Vagina (tissue), 2 donors: ENCODE measurements around the gene PRDM10. TPM values are rescaled to one million over a fixed set of nuclear protein-coding genes. Genes with fewer than 3 reads are reported as not detected.

Experiments used
- DNase-seq, 2 donors: peaks; one replicate each; pipeline ENCODE4 v3.0.0-alpha.2; 2017; ENCODE audit errors: extremely low spot score in 2 of 2
- H3K27ac ChIP-seq: fragments of 200-600 bp; sonication (generic); one replicate; pipeline ENCODE4 v1.5.1; 2019
- H3K27me3 ChIP-seq: fragments of 200-600 bp; sonication (generic); one replicate; pipeline ENCODE4 v1.5.1; 2019
- H3K36me3 ChIP-seq, 2 donors: fragments of 200-600 bp; sonication (generic); one replicate each; pipeline ENCODE4 v1.5.1; 2017 to 2019
- H3K4me1 ChIP-seq: fragments of 200-600 bp; sonication (generic); one replicate; pipeline ENCODE4 v1.5.1; 2019
- H3K4me3 ChIP-seq, 2 donors: fragments of 200-600 bp; sonication (generic); 1 replicate in 1 of 2; 2 replicates in 1 of 2; pipeline ENCODE4 v1.5.1; 2016 to 2019
- H3K9me3 ChIP-seq: fragments of 200-600 bp; sonication (generic); one replicate; pipeline ENCODE4 v1.5.1; 2019
- POLR2A ChIP-seq, 2 donors: fragments of 450-650 bp; IDR thresholded peaks; one replicate each; pipeline ENCODE4 v1.6.1; 2017; ENCODE audit warnings: antibody characterized with exemption in 2 of 2, mild to moderate bottlenecking in 2 of 2, moderate library complexity in 2 of 2
- POLR2AphosphoS5 ChIP-seq, 2 donors: sonication (generic); formaldehyde crosslinking; IDR thresholded peaks; one replicate each; pipeline ENCODE4 v1.9.0; 2017; ENCODE audit warnings: antibody characterized with exemption in 2 of 2, mild to moderate bottlenecking in 2 of 2, low read depth in 1 of 2; ENCODE audit not compliant: insufficient read depth in 1 of 2
- intact Hi-C: fragments of 100-400 bp; cut with DNase I; formaldehyde crosslinking; loops from one replicate; pipeline ENCODE4 v1.15.1; 2023
- total RNA-seq: library from RNA; depleted of rRNA; stranded (reverse); fragments of >200 nt; gene quantifications from one replicate; pipeline ENCODE4 v1.2.3, GENCODE V29; 2016
- TF ChIP-seq, protein P1 (sequence below), 3 experiments: fragments of 450-650 bp in 2 of 3; fragments of 200-600 bp in 1 of 3; sonication (generic) in 1 of 3; IDR thresholded peaks; one replicate each; pipeline ENCODE4 v1.5.1; 2017 to 2019; ENCODE audit warnings: antibody characterized with exemption in 3 of 3, mild to moderate bottlenecking in 2 of 3, moderate library complexity in 2 of 3

PRDM10 gene
- total RNA-seq, 1 donor from 2014 or later, result 11.3 TPM

DNA sequence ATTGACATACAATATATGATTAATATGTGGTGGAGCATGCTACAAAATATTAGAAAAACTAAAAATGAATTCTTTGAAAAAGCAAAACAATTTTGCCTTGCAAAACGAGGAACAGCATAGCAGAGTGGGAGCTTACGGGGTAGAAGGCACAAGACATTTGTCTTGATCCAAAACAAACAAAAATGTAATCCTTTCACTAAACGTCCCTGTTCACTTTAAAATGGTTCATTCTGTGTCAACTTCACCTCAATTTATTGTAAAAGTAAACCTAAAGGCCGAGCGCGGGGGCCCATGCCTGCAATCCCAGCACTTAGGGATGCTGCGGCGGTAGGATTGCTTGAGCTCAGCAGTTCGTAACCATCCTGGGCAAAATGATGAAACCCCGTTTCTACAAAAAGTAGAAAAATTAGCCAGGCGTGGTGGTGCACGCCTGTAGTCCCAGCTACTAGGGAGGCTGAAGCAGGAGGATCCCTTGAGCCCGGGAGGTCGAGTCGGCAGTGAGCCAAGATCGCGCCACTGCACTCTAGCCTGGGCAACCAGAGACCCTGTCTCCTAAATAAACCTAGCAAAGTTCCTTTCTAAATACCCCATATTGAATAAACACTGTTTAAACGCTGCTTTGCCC is 2.0 kb downstream of the PRDM10 start:
- H3K27me3 ChIP-seq, result no peaks in the 10 kb centered on the region
- H3K9me3 ChIP-seq, result no peaks in the 10 kb centered on the region
- no peaks in the 10 kb centered on the region for H3K36me3 ChIP-seq
- intact Hi-C loops, result loop anchor here (5.0 kb wide), 1 partner anchor 67 kb away; the partner anchor contains the start of gene APLP2
- DNase-seq, result no peak
- peak overlapping the region in 1 of 2 donors; percentile 79 for H3K4me3 ChIP-seq
- peak overlapping the region; percentile 99 for H3K27ac ChIP-seq
- peaks cover 38% of the 10 kb centered on the region for H3K4me1 ChIP-seq
- TF ChIP-seq, protein P1, sequence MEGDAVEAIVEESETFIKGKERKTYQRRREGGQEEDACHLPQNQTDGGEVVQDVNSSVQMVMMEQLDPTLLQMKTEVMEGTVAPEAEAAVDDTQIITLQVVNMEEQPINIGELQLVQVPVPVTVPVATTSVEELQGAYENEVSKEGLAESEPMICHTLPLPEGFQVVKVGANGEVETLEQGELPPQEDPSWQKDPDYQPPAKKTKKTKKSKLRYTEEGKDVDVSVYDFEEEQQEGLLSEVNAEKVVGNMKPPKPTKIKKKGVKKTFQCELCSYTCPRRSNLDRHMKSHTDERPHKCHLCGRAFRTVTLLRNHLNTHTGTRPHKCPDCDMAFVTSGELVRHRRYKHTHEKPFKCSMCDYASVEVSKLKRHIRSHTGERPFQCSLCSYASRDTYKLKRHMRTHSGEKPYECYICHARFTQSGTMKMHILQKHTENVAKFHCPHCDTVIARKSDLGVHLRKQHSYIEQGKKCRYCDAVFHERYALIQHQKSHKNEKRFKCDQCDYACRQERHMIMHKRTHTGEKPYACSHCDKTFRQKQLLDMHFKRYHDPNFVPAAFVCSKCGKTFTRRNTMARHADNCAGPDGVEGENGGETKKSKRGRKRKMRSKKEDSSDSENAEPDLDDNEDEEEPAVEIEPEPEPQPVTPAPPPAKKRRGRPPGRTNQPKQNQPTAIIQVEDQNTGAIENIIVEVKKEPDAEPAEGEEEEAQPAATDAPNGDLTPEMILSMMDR (IDR thresholded peaks at IDR 0.05), result no peak
- TF ChIP-seq POLR2AphosphoS5 (IDR thresholded peaks at IDR 0.05; ENCODE audit: insufficient read depth in 1 of 2, low read depth in 1 of 2) (no peak), POLR2A (IDR thresholded peaks at IDR 0.05) (no peak)

DNA sequence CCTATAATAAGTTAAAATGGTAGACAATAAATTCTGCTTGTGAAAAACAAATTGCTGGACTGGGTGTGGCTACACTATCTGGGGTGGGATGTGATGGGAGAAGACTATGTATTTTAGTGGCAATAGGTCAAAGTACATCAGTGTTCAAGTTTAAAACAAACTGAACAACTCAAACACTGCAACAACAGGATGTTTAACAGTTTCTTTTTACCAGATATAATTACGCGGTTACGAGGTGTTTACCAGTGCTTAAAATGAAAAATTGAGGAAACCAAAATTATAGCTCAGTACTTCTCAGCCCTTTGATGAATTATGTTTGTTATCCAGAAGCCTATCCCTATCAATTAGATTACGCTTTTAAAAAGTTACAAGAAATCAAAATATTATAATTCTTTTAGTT is 3.2 kb downstream of the PRDM10 start:
- H3K27ac ChIP-seq, result no peak overlapping the region
- peaks cover 39% of the 10 kb centered on the region for H3K4me1 ChIP-seq
- no peaks in the 10 kb centered on the region for H3K27me3 ChIP-seq
- no peak for DNase-seq
- TF ChIP-seq POLR2A (IDR thresholded peaks at IDR 0.05) (no peak), POLR2AphosphoS5 (IDR thresholded peaks at IDR 0.05; ENCODE audit: insufficient read depth in 1 of 2, low read depth in 1 of 2) (no peak)
- TF ChIP-seq, protein P1 (IDR thresholded peaks at IDR 0.05), result no peak
- H3K36me3 ChIP-seq, result no peaks in the 10 kb centered on the region
- no peak overlapping the region for H3K4me3 ChIP-seq
- H3K9me3 ChIP-seq, result no peaks in the 10 kb centered on the region
- intact Hi-C loops, result no loop called here

DNA sequence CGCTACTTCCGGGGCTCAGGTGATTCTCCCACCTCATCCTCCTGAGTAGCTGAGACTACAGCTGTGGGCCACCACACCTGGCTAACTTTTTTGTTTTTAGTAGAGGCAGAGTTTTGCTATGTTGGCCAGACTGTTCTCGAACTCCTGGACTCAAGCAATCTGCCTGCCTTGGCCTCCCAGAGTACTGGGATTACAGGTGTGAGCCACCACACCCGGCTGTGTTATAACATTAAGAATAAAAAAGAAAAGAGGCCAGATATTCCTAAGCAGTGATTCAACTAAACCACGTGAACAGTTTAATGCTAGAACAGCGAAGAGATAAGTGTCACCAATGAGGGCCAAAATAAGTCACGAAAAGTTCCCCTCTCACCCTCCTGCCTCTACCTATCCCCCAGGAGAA is 3.7 kb downstream of the PRDM10 start:
- no peak overlapping the region for H3K4me3 ChIP-seq
- intact Hi-C loops, result no loop called here
- H3K9me3 ChIP-seq, result no peaks in the 10 kb centered on the region
- H3K27me3 ChIP-seq, result no peaks in the 10 kb centered on the region
- TF ChIP-seq, protein P1 (IDR thresholded peaks at IDR 0.05), result no peak
- TF ChIP-seq POLR2AphosphoS5 (IDR thresholded peaks at IDR 0.05; ENCODE audit: insufficient read depth in 1 of 2, low read depth in 1 of 2) (no peak), POLR2A (IDR thresholded peaks at IDR 0.05) (no peak)
- H3K27ac ChIP-seq, result no peak overlapping the region
- no peak for DNase-seq
- peaks cover 35% of the 10 kb centered on the region for H3K4me1 ChIP-seq
- H3K36me3 ChIP-seq, result no peaks in the 10 kb centered on the region

DNA sequence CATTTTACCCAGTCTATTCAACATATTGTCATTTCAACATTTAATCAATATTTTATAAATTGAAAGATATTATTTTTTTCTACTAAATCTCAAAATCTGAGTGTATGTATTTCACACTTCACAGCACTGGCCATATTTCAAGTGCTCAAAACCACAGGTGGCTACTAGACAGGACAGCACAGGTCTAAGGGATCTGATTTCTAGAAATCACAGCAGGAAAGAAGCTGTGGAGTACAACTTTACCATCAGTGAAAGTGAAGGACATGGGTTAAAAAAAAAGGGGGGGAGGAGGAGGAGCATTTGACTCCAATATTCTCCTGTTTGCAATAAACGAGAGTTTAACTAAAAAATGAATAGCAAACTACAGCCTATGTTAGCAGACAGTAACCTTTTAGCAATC is 4.5 kb downstream of the PRDM10 start:
- intact Hi-C loops, result no loop called here
- Histone ChIP-seq H3K4me3 (no peak overlapping the region), H3K27me3 (no peaks in the 10 kb centered on the region), H3K27ac (no peak overlapping the region), H3K4me1 (peaks cover 31% of the 10 kb centered on the region), H3K36me3 (no peaks in the 10 kb centered on the region), H3K9me3 (no peaks in the 10 kb centered on the region)
- DNase-seq, result no peak
- TF ChIP-seq POLR2A (IDR thresholded peaks at IDR 0.05), result no peak
- no peak for TF ChIP-seq POLR2AphosphoS5 (IDR thresholded peaks at IDR 0.05; ENCODE audit: insufficient read depth in 1 of 2, low read depth in 1 of 2)
- TF ChIP-seq, protein P1 (IDR thresholded peaks at IDR 0.05), result no peak

DNA sequence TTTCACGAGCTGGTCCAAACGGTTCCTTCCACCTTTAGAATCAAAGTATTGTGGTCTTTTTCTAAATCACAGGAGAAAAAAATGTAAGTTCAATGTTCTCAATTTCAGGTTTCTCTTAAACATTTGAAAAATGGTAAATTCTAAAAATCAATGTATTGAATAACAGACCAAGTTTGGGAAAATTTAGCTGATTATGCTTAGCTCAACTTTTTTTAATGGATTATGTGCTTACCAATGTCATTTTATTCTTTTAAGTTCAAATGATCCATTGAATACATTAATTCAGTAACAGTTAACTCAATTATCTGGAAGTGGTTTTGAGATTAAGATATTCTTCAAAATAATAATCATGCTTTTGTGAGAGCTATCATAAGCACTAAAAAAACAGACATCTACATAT is 5.1 kb downstream of the PRDM10 start:
- DNase-seq, result no peak
- H3K36me3 ChIP-seq, result no peaks in the 10 kb centered on the region
- TF ChIP-seq POLR2A (IDR thresholded peaks at IDR 0.05) (no peak), POLR2AphosphoS5 (IDR thresholded peaks at IDR 0.05; ENCODE audit: insufficient read depth in 1 of 2, low read depth in 1 of 2) (no peak)
- TF ChIP-seq, protein P1 (IDR thresholded peaks at IDR 0.05), result no peak
- H3K27ac ChIP-seq, result no peak overlapping the region
- intact Hi-C loops, result no loop called here
- H3K4me3 ChIP-seq, result no peak overlapping the region
- H3K9me3 ChIP-seq, result no peaks in the 10 kb centered on the region
- H3K4me1 ChIP-seq, result peaks cover 31% of the 10 kb centered on the region
- no peaks in the 10 kb centered on the region for H3K27me3 ChIP-seq
